NCI-H1436 treated with DMSO at 0.1 percent for 48 hours (cell line): ENCODE data around the gene SIGLEC5.

ENCODE experiments used
- DNase-seq: peaks from one replicate; lab custom pipeline; 2025; lab: John Stamatoyannopoulos, UW

The SIGLEC5 gene

DNA sequence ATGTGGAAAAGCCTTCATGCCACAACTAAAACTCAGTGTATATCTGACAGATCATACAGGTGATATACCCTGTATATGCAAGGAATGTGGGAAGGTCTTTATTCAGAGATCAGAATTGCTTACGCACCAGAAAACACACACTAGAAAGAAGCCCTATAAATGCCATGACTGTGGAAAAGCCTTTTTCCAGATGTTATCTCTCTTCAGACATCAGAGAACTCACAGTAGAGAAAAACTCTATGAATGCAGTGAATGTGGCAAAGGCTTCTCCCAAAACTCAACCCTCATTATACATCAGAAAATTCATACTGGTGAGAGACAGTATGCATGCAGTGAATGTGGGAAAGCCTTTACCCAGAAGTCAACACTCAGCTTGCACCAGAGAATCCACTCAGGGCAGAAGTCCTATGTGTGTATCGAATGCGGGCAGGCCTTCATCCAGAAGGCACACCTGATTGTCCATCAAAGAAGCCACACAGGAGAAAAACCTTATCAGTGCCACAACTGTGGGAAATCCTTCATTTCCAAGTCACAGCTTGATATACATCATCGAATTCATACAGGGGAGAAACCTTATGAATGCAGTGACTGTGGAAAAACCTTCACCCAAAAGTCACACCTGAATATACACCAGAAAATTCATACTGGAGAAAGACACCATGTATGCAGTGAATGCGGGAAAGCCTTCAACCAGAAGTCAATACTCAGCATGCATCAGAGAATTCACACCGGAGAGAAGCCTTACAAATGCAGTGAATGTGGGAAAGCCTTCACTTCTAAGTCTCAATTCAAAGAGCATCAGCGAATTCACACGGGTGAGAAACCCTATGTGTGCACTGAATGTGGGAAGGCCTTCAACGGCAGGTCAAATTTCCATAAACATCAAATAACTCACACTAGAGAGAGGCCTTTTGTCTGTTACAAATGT is 42.7 kb downstream of the SIGLEC5 start:
- DNase-seq: no peak

DNA sequence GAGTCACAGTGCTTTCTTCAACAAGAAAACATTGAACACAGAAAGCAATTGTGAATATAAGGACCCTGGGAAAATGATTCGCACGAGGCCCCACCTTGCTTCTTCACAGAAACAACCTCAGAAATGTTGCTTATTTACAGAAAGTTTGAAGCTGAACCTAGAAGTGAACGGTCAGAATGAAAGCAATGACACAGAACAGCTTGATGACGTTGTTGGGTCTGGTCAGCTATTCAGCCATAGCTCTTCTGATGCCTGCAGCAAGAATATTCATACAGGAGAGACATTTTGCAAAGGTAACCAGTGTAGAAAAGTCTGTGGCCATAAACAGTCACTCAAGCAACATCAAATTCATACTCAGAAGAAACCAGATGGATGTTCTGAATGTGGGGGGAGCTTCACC is 43.4 kb downstream of the SIGLEC5 start:
- no peak for DNase-seq

DNA sequence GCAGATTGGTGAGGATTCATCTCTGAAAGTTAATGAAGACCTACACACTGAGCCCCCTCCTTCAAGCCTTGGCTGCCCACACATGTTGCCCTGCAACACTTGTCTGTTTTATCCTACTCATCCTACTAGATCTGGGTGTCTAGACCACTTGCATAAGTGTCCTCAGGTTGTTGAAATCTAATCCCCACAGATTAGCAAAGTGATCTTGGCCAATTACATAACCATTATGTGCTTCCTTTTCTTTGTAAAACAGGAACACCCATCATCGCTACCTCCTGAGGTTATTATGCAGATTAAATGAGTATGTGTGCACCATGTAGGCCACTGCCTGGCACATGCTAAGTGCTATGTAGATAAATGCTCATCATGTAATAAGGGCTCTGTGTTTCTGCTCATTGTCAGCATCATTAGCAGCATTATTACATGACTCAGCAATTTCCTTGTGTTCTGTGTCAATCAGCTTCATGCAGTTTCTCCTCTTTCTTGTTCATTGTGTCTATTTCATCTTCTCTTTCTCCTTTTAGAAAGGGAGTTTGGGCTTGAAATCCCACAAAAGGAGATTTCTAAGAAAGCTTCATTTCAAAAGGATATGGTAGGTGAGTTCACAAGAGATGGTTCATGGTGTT is 44.0 kb downstream of the SIGLEC5 start:
- no peak for DNase-seq

DNA sequence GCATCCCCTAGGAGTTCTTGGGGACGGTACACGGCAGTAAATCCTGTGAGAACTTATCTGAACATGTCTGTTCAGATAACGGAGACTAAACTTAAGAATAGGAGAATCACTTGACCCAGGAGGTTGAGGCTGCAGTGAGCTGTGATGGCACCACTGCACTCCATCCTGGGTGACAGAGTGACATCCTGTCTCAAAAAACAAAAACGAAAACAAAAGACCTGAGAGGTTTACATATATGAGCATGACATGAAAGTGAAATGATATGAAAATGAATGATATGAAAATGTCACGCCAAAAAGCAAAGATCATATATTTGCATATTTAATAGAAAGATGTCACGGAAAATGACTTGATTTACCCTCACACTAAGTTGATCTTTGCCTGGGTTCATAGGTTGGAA is 53.4 kb downstream of the SIGLEC5 start:
- DNase-seq: no peak

DNA sequence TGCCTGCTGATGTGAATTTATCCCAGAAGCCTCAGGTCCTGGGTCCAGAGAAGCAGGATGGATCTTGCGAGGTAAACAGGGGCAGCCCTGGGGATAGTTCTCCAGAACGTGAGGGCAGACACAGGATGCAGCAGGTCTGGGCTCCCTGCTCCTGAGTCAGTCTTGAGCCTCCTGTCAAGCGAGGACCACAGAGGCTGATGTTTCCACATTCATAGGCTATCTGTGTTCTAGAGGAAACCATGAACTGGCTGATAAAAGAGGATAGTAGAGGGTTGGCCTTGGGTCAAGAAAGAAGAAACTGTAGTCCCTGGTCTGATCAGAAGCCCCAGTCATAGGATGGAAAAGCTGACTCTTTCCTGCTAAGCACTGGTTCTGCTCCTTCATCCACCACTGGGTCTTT is 56.9 kb downstream of the SIGLEC5 start:
- no peak for DNase-seq

DNA sequence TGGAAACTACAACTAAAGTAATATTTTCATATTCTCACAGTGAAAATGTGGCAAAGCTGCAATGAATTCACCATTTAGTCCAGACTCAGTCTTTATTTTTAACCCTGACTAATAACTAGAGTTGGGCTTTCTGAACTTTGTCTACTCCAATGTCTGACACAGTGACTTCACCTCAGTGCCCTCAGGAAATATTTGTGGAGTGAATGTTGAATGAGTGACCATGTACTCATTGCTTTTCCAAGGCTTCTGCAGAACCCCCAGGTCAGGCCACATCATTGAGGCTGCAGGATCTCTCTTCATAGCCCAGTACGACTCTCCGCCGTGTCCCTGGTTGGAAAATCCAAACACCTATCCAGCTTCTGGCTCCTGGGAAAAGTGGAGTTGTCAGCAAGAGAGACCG is 57.3 kb downstream of the SIGLEC5 start:
- no peak for DNase-seq

DNA sequence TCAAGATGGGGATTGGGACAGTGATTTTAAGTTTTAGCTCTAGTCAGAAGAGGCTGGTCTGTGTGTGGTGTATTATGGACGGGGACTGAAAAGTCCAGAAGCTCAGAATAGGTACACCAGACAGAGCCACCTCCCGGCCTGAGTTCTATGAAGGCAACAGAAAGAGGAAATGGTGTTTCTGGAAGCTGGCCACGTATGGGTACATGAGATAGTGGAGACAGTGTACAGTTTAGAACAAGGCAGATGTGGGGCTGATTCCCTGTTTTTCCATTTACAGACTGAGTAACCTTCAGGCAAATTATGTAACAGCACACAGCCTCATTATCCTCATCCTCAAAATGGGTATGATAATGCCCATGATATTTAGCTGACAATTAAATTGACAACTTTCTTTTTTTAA is 57.8 kb downstream of the SIGLEC5 start:
- no peak for DNase-seq

DNA sequence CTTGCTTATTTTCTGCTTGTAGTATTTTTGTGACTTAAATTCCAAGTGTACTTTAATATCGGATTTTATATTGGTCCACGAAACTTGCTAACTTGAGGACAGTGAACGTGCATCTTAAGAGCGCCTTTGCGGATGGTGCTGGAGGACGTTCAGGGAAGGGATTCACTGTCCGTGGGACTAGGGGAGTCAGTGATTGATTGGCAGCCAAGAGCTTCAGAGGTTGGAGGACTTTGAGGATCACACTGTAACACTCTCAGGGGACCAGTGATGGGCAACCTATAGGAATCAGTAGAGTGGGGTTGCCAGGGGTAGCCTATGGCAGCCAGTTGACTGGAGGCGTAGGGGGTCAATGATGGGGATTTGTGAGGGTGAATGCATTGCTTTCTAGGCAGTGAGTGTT is 58.6 kb downstream of the SIGLEC5 start:
- no peak for DNase-seq

DNA sequence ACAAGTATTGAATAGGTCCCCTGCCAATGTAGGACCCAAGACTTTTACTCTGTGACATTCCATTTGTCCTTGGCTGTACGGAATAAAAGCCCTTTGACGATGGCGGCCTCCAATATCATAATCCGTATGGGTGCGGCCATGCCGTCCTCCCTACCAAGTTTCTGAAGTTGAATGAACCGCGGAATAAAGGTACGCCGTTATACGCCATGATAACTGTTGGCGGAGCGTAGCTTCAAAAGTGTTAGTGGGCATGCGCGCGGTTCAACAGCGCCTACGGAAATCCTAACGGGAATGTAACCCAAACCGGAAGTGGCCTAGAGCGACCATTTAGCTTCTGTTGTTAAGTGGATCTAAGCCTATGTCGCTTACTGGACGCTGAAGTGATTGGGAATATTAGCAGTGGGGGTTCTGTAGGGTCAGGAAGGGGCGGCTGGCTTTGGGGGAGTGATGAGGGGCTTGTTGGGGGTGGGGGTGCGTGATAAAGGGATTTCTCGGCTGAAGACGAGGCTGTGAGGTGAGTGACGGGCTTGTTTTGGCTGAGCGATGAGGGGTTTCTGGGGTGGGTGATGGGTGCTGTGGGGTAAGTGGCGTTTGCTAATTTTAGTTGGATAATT is 59.1 kb downstream of the SIGLEC5 start, which contains the start of gene ZNF175:
Gene ZNF175 (plus strand): TSS at position 322 of the 614 bp plus-strand sequence. CDS start 2,047 bp downstream, outside the sequence.
- DNase-seq: peak; percentile 95

DNA sequence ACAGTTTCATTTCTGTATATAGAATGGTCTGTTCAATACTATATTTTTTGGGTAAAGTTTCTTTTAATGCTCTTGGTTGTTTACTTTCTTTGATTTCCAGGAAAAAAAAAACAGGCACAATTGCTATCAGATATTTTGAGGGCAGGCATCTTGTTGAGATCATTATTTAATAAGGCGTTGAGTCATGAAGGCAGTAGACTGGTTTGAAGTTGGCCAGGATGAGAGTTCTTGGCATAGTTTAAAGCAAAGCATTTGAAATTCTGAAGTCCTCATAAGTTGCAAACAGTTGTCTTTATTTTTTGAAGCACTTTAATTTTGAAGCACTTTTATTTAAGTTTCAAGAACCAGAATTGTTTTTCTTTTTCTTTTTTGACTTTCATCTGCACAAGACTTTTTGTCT is 61.7 kb downstream of the SIGLEC5 start:
- no peak for DNase-seq

DNA sequence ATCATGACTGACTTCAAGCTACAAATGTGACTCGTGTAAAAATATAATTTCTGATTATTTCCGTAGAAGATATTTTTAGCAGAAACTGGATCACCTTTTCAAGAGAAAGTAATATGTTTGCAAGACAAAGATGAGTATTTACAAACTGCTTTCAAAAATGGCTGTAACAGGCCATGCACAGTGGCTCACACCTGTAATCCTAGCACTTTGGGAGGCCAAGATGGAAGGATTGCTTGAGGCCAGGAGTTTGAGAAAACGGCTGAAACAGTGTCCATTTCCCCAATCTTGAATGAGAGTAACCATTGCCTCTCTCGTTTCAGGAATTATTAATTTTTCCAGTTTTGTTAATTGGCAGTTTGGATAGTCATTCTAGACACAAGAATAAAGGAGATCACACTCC is 62.6 kb downstream of the SIGLEC5 start:
- no peak for DNase-seq

DNA sequence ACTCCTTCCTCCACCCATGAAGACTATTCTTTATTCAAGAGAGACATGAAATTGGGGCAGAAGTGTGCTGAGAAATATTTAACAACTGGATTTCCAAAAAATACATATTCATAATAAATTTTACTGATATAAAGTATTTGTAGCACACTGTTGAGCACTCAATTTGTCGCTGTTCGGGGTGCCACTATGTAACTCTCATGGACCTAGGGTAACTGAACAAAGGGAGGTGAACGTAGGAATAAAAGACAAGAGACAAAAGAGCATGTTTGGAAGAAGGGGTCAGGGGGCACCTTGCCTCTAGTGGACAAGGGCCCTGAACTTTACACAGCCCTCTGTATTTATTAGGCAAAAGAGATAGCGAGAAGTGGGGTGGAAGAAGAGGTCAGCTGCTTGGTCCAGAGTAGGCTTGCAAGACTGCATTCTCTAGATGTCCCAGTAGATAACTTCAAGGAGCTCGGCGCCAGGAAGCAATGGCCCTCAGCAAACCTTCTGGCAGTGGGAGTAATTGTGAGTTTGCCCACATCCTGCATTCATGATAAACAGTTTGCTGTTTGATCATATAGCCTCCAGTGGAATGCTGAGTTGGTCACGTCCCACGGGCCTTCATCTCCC is 63.6 kb downstream of the SIGLEC5 start:
- DNase-seq: no peak

DNA sequence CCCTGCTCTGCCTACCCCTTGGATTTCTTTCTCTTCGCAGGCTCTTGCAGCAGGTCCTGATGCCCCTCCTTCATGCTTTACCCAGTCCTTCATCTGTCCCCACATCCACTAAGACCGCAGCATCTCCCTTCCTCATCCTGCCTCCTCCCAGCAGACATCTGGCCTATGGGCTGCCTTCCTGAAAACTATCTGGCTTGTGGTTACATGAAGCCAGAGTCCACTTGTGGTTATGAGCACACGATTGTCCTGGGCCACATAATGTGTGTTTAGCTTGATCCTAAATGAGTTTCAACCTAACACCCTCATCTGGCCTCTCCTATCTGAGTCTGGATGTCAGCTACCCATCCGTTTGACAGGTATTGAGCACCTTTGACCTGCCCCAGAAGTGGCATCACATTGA is 64.6 kb downstream of the SIGLEC5 start:
- no peak for DNase-seq

DNA sequence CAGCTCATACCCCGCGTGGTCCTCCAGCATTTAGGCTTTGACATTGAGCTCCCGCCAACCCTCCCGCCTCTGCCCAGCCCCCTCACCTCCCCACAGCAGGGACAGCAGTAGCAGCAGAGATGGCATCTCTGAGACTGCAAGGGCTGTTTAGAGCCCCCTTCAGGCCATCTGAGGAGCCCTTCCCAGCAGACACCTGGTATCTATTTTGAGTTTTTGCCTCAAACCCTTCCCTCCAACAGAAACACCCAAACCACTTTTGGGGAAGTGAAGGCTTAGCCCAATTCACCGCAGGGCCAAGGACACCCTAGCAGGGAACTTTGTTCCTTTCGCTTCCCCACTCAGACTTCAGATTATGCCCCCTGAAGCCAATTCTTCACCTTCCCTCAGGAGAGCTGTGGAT is 65.4 kb downstream of the SIGLEC5 start:
- no peak for DNase-seq
